GM23338 (cell line): ENCODE measurements around the gene TFAP2E. TPM values are rescaled to one million over a fixed set of nuclear protein-coding genes. Genes with fewer than 3 reads are reported as not detected.

Experiments
- ATAC-seq: fragments of 200-7000 bp; cut with Tn5 transposase; 3 replicates; pipeline ENCODE4 v1.9.1; 2020
- DNase-seq: peaks from one replicate; pipeline ENCODE4 v3.0.0-alpha.2; 2015; ENCODE audit warnings: low spot score
- H2AFZ ChIP-seq: fragments of 200-600 bp; sonication (generic); 2 replicates; pipeline ENCODE4 v1.8.0; 2016; ENCODE audit warnings: antibody characterized with exemption, mild to moderate bottlenecking, moderate library complexity
- H3F3A ChIP-seq: fragments of 200-600 bp; sonication (generic); replicated peaks from 2 replicates; pipeline ENCODE4 v1.8.0; 2017; ENCODE audit warnings: antibody characterized with exemption, mixed run types, low read depth
- H3K27ac ChIP-seq: fragments of 200-600 bp; sonication (generic); 2 replicates; pipeline ENCODE4 v1.6.1; 2016; ENCODE audit warnings: low read depth
- H3K27me3 ChIP-seq: fragments of 200-600 bp; sonication (generic); 2 replicates; pipeline ENCODE4 v1.8.0; 2016; ENCODE audit warnings: mild to moderate bottlenecking, mixed run types, moderate library complexity; ENCODE audit not compliant: insufficient read depth
- H3K36me3 ChIP-seq: fragments of 200-600 bp; sonication (generic); 2 replicates; pipeline ENCODE4 v1.8.0; 2016; ENCODE audit warnings: mild to moderate bottlenecking; ENCODE audit not compliant: insufficient read depth
- H3K4me1 ChIP-seq: fragments of 200-600 bp; sonication (generic); 2 replicates; pipeline ENCODE4 v1.8.0; 2016; ENCODE audit warnings: mild to moderate bottlenecking, moderate library complexity; ENCODE audit not compliant: insufficient read depth
- H3K4me2 ChIP-seq: fragments of 200-600 bp; sonication (generic); 2 replicates; pipeline ENCODE4 v1.7.1; 2017; ENCODE audit warnings: mixed run types
- H3K4me3 ChIP-seq: fragments of 200-600 bp; sonication (generic); 2 replicates; pipeline ENCODE4 v1.6.1; 2016; ENCODE audit warnings: mixed run types
- H3K79me2 ChIP-seq: fragments of 200-600 bp; sonication (generic); replicated peaks from 2 replicates; pipeline ENCODE4 v1.8.0; 2017; ENCODE audit warnings: mild to moderate bottlenecking; ENCODE audit not compliant: insufficient read depth
- H3K9me2 ChIP-seq: fragments of 200-600 bp; sonication (generic); 2 replicates; pipeline ENCODE4 v1.8.0; 2017; ENCODE audit not compliant: insufficient read depth
- H4K20me1 ChIP-seq: fragments of 200-600 bp; sonication (generic); replicated peaks from 2 replicates; pipeline ENCODE4 v1.8.0; 2017; ENCODE audit warnings: mild to moderate bottlenecking; ENCODE audit not compliant: insufficient read depth
- H3K27ac Mint-ChIP-seq: 2 replicates; pipeline ENCODE4 v1.8.0; 2020; ENCODE audit warnings: inconsistent platforms, mild to moderate bottlenecking, moderate library complexity, mixed read lengths
- H3K27me3 Mint-ChIP-seq: 3 replicates; pipeline ENCODE4 v1.8.0; 2022; ENCODE audit warnings: low read depth, mild to moderate bottlenecking, moderate library complexity, mixed read lengths, inconsistent platforms; ENCODE audit not compliant: insufficient read depth, poor library complexity
- H3K36me3 Mint-ChIP-seq: 3 replicates; pipeline ENCODE4 v1.8.0; 2021; ENCODE audit warnings: low read depth, mild to moderate bottlenecking, inconsistent platforms, moderate library complexity, mixed read lengths
- H3K4me1 Mint-ChIP-seq: 3 replicates; pipeline ENCODE4 v1.8.0; 2020; ENCODE audit warnings: mild to moderate bottlenecking, inconsistent platforms, mixed read lengths
- H3K4me3 Mint-ChIP-seq: 3 replicates; pipeline ENCODE4 v1.8.0; 2021; ENCODE audit warnings: moderate library complexity, mild to moderate bottlenecking, inconsistent platforms, mixed read lengths
- H3K9me3 Mint-ChIP-seq: 3 replicates; pipeline ENCODE4 v1.8.0; 2020; ENCODE audit warnings: moderate library complexity, mild to moderate bottlenecking, inconsistent platforms, mixed read lengths
- EZH2 ChIP-seq: fragments of 200-600 bp; sonication (generic); IDR thresholded peaks from one replicate; pipeline ENCODE4 v1.8.0; 2017; ENCODE audit warnings: antibody characterized with exemption, mild to moderate bottlenecking, low read depth; ENCODE audit not compliant: unreplicated experiment
- JUNB ChIP-seq: IDR thresholded peaks from one replicate; pipeline ENCODE4 v1.6.1; 2016; ENCODE audit warnings: antibody characterized with exemption; ENCODE audit not compliant: unreplicated experiment
- NANOG ChIP-seq: IDR thresholded peaks from 2 replicates; pipeline ENCODE4 v1.6.1; 2016; ENCODE audit warnings: antibody characterized with exemption, borderline replicate concordance
- POLR2AphosphoS5 ChIP-seq: IDR thresholded peaks from 2 replicates; pipeline ENCODE4 v1.6.1; 2016; ENCODE audit warnings: antibody characterized with exemption, low read depth
- ZNF114 ChIP-seq: fragments of 250-450 bp; sonication (Bioruptor Pico); IDR thresholded peaks from 2 replicates; pipeline ENCODE4 v1.5.0; 2020; ENCODE audit warnings: mild to moderate bottlenecking, moderate library complexity
- ZNF331 ChIP-seq: fragments of 250-450 bp; sonication (Bioruptor Pico); IDR thresholded peaks from 2 replicates; pipeline ENCODE4 v1.5.0; 2020; ENCODE audit warnings: low read depth, mild to moderate bottlenecking, moderate library complexity
- ZNF462 ChIP-seq: fragments of 250-450 bp; sonication (Bioruptor Pico); IDR thresholded peaks from 2 replicates; pipeline ENCODE4 v1.5.0; 2020; ENCODE audit warnings: mild to moderate bottlenecking, moderate library complexity
- polyA plus RNA-seq: library from polyadenylated mRNA; unstranded; fragments of >200 nt; fragmentation: Nextera tagmentation; extraction: Ambion mirVana; gene quantifications from 2 replicates; pipeline ENCODE4 v1.2.1, GENCODE V29; 2016
- total RNA-seq: library from RNA; depleted of rRNA; stranded (reverse); fragments of >200 nt; shearing (Covaris generic); gene quantifications from 2 replicates; pipeline ENCODE4 v1.2.3, GENCODE V29; 2014
- TF ChIP-seq, protein P1 (sequence below): IDR thresholded peaks from one replicate; pipeline ENCODE4 v1.6.1; 2018; ENCODE audit warnings: antibody characterized with exemption; ENCODE audit not compliant: unreplicated experiment
- TF ChIP-seq, protein P2 (sequence below), 2 experiments: fragments of 200-600 bp in 1 of 2; sonication (generic) in 1 of 2; conservative IDR thresholded peaks; 2 replicates each; pipeline versions ENCODE4 v1.5.1 to v1.6.1; 2016 to 2017; ENCODE audit warnings: antibody characterized with exemption in 2 of 2, low read depth in 2 of 2, mild to moderate bottlenecking in 2 of 2, moderate library complexity in 1 of 2

TFAP2E gene
- total and polyA plus RNA-seq, 2 experiments from 2014 or later: 0.34 to 1.4 TPM

GRCh38 chr1:35531368-35531767 is 41.7 kb upstream of the TFAP2E start (continued):
- TF ChIP-seq, protein P1, sequence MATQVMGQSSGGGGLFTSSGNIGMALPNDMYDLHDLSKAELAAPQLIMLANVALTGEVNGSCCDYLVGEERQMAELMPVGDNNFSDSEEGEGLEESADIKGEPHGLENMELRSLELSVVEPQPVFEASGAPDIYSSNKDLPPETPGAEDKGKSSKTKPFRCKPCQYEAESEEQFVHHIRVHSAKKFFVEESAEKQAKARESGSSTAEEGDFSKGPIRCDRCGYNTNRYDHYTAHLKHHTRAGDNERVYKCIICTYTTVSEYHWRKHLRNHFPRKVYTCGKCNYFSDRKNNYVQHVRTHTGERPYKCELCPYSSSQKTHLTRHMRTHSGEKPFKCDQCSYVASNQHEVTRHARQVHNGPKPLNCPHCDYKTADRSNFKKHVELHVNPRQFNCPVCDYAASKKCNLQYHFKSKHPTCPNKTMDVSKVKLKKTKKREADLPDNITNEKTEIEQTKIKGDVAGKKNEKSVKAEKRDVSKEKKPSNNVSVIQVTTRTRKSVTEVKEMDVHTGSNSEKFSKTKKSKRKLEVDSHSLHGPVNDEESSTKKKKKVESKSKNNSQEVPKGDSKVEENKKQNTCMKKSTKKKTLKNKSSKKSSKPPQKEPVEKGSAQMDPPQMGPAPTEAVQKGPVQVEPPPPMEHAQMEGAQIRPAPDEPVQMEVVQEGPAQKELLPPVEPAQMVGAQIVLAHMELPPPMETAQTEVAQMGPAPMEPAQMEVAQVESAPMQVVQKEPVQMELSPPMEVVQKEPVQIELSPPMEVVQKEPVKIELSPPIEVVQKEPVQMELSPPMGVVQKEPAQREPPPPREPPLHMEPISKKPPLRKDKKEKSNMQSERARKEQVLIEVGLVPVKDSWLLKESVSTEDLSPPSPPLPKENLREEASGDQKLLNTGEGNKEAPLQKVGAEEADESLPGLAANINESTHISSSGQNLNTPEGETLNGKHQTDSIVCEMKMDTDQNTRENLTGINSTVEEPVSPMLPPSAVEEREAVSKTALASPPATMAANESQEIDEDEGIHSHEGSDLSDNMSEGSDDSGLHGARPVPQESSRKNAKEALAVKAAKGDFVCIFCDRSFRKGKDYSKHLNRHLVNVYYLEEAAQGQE: no peak
- TF ChIP-seq EZH2: no peak
- no peak for TF ChIP-seq POLR2AphosphoS5

GRCh38 chr1:35532497-35533223 is 40.5 kb upstream of the TFAP2E start:
- DNase-seq (no peak), ATAC-seq (no peak)
- H3K4me2 ChIP-seq: no peak overlapping the region
- H3K79me2 ChIP-seq: peaks cover 56% of the 10 kb centered on the region
- no peaks in the 10 kb centered on the region for H3F3A ChIP-seq
- Mint-ChIP-seq H3K4me1 (peaks cover 37% of the 10 kb centered on the region), H3K9me3 (peaks cover 28% of the 10 kb centered on the region; the same call in 2 of the 3 replicates), H3K36me3 (peaks cover 59% of the 10 kb centered on the region), H3K27ac (no peak overlapping the region), H3K27me3 (peaks cover 3% of the 10 kb centered on the region), H3K4me3 (no peak overlapping the region)
- no peak overlapping the region for H3K4me3 ChIP-seq
- peaks cover 12% of the 10 kb centered on the region for H3K36me3 ChIP-seq
- H3K4me1 ChIP-seq: peaks cover 41% of the 10 kb centered on the region
- no peaks in the 10 kb centered on the region for H3K9me2 ChIP-seq
- no peaks in the 10 kb centered on the region for H3K27me3 ChIP-seq
- H2AFZ ChIP-seq: no peak overlapping the region
- no peaks in the 10 kb centered on the region for H4K20me1 ChIP-seq
- H3K27ac ChIP-seq: no peak overlapping the region
- TF ChIP-seq ZNF331 (no peak), JUNB (no peak), EZH2 (no peak), NANOG (no peak), ZNF462 (CRISPR knock-in tag) (no peak), ZNF114 (CRISPR knock-in tag) (no peak)
- TF ChIP-seq, protein P2, sequence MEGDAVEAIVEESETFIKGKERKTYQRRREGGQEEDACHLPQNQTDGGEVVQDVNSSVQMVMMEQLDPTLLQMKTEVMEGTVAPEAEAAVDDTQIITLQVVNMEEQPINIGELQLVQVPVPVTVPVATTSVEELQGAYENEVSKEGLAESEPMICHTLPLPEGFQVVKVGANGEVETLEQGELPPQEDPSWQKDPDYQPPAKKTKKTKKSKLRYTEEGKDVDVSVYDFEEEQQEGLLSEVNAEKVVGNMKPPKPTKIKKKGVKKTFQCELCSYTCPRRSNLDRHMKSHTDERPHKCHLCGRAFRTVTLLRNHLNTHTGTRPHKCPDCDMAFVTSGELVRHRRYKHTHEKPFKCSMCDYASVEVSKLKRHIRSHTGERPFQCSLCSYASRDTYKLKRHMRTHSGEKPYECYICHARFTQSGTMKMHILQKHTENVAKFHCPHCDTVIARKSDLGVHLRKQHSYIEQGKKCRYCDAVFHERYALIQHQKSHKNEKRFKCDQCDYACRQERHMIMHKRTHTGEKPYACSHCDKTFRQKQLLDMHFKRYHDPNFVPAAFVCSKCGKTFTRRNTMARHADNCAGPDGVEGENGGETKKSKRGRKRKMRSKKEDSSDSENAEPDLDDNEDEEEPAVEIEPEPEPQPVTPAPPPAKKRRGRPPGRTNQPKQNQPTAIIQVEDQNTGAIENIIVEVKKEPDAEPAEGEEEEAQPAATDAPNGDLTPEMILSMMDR (conservative IDR thresholded peaks at IDR 0.05; ENCODE audit: low read depth in 2 of 2): no peak
